Hepatocyte (in vitro differentiated cells): ENCODE measurements around the gene FAM83E. TPM values are rescaled to one million over a fixed set of nuclear protein-coding genes. Genes with fewer than 3 reads are reported as not detected.
A peak's percentile ranks its signal among the peaks of the same experiment; 100 is the strongest.
"Not testable (repeated sequence)": the region's sequence is repeated elsewhere in the genome, so short reads cannot be mapped to it uniquely, and the experiment has no call there.

Source experiments
- DNase-seq: peaks from one replicate; pipeline ENCODE4 v3.0.0-alpha.2; 2016; ENCODE audit warnings: low spot score
- H2AFZ ChIP-seq: fragments of 200-600 bp; sonication (generic); 2 replicates; pipeline ENCODE4 v1.6.0; 2016; ENCODE audit warnings: antibody characterized with exemption, mild to moderate bottlenecking
- H3K27ac ChIP-seq: fragments of 200-600 bp; sonication (generic); 2 replicates; pipeline ENCODE4 v1.5.1; 2016; ENCODE audit warnings: mild to moderate bottlenecking
- H3K27me3 ChIP-seq: fragments of 200-600 bp; sonication (generic); 2 replicates; pipeline ENCODE4 v1.6.1; 2016
- H3K36me3 ChIP-seq: fragments of 200-600 bp; sonication (generic); replicated peaks from 2 replicates; pipeline ENCODE4 v1.5.1; 2016; ENCODE audit warnings: low read depth; ENCODE audit not compliant: insufficient read depth
- H3K4me1 ChIP-seq: fragments of 200-600 bp; sonication (generic); 2 replicates; pipeline ENCODE4 v1.5.1; 2016; ENCODE audit warnings: mild to moderate bottlenecking, moderate library complexity; ENCODE audit not compliant: insufficient read depth
- H3K4me2 ChIP-seq: fragments of 200-600 bp; sonication (generic); 2 replicates; pipeline ENCODE4 v1.6.0; 2016
- H3K4me3 ChIP-seq: fragments of 200-600 bp; sonication (generic); 2 replicates; pipeline ENCODE4 v1.5.1; 2016; ENCODE audit warnings: mild to moderate bottlenecking
- H3K79me2 ChIP-seq: fragments of 200-600 bp; sonication (generic); 2 replicates; pipeline ENCODE4 v1.6.0; 2017; ENCODE audit warnings: mild to moderate bottlenecking
- H3K9me2 ChIP-seq: fragments of 200-600 bp; sonication (generic); replicated peaks from 2 replicates; pipeline ENCODE4 v1.6.0; 2017; ENCODE audit warnings: mild to moderate bottlenecking; ENCODE audit not compliant: insufficient read depth
- H3K9me3 ChIP-seq: fragments of 200-600 bp; sonication (generic); 2 replicates; pipeline ENCODE4 v1.5.1; 2016; ENCODE audit warnings: low read depth, mild to moderate bottlenecking
- H4K20me1 ChIP-seq: fragments of 200-600 bp; sonication (generic); 2 replicates; pipeline ENCODE4 v1.6.0; 2016; ENCODE audit warnings: mild to moderate bottlenecking; ENCODE audit not compliant: insufficient read depth, poor library complexity, severe bottlenecking
- EZH2 ChIP-seq: fragments of 200-600 bp; sonication (generic); IDR thresholded peaks from 2 replicates; pipeline ENCODE4 v1.6.1; 2016; ENCODE audit warnings: antibody characterized with exemption, mild to moderate bottlenecking, borderline replicate concordance
- EZH2phosphoT487 ChIP-seq: fragments of 200-600 bp; sonication (generic); IDR thresholded peaks from one replicate; pipeline ENCODE4 v1.6.1; 2018; ENCODE audit warnings: antibody characterized with exemption, mild to moderate bottlenecking, low read depth, moderate library complexity; ENCODE audit not compliant: unreplicated experiment, severe bottlenecking
- WGBS: methylation state at CpG from one replicate; pipeline ENCODE4 v1.1.6; 2016; ENCODE audit warnings: low lambda C conversion rate; ENCODE audit errors: missing lambda C conversion rate; 5-methylcytosine and 5-hydroxymethylcytosine counted together
- polyA plus RNA-seq: library from polyadenylated mRNA; unstranded; fragments of >200 nt; fragmentation: Nextera tagmentation; extraction: Ambion mirVana; gene quantifications from 2 replicates; pipeline ENCODE4 v1.2.1, GENCODE V29; 2016
- total RNA-seq: library from RNA; depleted of rRNA; stranded (reverse); fragments of >200 nt; gene quantifications from 2 replicates; pipeline ENCODE4 v1.2.3, GENCODE V29; 2014
- TF ChIP-seq, protein P1 (sequence below): fragments of 200-600 bp; sonication (generic); IDR thresholded peaks from 2 replicates; pipeline ENCODE4 v1.5.1; 2016; ENCODE audit warnings: antibody characterized with exemption, mild to moderate bottlenecking; ENCODE audit not compliant: poor library complexity

Gene FAM83E
- total and polyA plus RNA-seq, 2 experiments from 2014 or later, result 12.4 to 22.2 TPM

DNA sequence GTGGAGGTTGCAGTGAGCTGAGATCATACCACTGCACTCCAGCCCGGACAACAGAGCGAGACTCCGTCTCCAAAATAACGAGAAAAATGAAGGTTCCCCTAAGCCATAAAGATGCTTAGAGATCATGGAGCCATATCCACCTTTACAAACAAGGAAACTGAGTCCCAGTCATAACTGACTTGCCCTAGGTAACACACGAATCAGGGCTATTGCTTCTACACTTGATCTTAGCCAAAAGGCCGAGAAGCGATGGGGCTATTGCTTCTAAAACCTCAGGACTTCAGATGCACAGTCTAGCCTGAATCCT lies 19.1 kb upstream of the FAM83E start:
- no peak overlapping the region for H2AFZ ChIP-seq

DNA sequence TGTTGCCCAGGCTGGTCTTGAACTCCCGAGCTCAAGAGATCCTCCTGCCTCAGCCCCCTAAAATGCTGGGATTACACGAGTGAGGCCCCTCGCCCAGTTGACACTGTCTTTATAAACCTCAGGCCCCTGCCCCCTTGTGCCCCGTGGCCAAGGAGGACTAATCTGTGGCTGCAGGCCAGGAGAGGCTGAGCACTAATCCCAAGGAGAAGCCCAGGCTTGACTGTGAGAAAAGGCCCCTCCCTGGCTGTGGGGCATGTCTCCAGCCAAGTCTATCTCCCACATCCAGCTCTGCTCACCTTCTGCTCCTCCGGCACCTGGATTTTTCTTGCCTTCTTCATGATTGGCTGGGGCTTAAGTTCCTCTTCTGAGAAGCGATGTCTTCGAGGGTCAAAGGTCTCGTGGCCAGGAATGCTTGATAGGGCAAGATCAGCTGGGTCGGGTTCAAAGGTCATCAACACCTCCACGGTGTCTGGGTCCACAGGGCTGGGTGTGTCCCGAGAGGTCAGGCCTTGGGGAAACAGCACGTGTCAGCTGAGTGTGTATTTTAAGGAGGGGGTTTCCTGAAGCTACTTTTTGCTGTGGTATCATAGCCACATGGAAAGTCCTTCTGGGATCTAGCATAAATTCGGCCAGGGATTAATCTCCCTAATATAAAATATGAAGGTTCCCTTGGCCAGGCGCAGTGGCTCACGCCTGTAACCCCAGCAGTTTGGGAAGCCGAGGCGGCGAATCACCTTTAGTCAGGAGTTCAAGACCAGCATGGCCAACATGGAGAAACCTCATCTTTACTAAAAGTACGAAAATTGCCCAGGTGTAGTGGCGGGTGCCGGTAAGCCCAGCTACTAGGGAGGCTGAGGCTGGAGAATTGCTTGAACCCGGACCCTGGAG lies 18.5 kb upstream of the FAM83E start:
- H3K27ac ChIP-seq, result peak overlapping the region; percentile 44
- no peak overlapping the region for H3K4me3 ChIP-seq
- H3K4me1 ChIP-seq, result peaks cover 37% of the 10 kb centered on the region
- no peaks in the 10 kb centered on the region for H3K9me3 ChIP-seq
- peak; percentile 54 for DNase-seq
- H3K4me2 ChIP-seq, result peak overlapping the region; percentile 64
- H3K36me3 ChIP-seq, result no peaks in the 10 kb centered on the region
- TF ChIP-seq, protein P1, sequence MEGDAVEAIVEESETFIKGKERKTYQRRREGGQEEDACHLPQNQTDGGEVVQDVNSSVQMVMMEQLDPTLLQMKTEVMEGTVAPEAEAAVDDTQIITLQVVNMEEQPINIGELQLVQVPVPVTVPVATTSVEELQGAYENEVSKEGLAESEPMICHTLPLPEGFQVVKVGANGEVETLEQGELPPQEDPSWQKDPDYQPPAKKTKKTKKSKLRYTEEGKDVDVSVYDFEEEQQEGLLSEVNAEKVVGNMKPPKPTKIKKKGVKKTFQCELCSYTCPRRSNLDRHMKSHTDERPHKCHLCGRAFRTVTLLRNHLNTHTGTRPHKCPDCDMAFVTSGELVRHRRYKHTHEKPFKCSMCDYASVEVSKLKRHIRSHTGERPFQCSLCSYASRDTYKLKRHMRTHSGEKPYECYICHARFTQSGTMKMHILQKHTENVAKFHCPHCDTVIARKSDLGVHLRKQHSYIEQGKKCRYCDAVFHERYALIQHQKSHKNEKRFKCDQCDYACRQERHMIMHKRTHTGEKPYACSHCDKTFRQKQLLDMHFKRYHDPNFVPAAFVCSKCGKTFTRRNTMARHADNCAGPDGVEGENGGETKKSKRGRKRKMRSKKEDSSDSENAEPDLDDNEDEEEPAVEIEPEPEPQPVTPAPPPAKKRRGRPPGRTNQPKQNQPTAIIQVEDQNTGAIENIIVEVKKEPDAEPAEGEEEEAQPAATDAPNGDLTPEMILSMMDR, result no peak
- TF ChIP-seq EZH2, result no peak
- TF ChIP-seq EZH2phosphoT487, result no peak
- 81% methylated on average over 21 of the region's 22 CpGs for WGBS
- no peak overlapping the region for H2AFZ ChIP-seq
- no peaks in the 10 kb centered on the region for H3K9me2 ChIP-seq
- H3K27me3 ChIP-seq, result no peaks in the 10 kb centered on the region
- no peaks in the 10 kb centered on the region for H4K20me1 ChIP-seq
- peaks cover 5% of the 10 kb centered on the region for H3K79me2 ChIP-seq

More for the DNA sequence above, 19.1 kb upstream of the FAM83E start:
- H3K27me3 ChIP-seq, result no peaks in the 10 kb centered on the region
- no peaks in the 10 kb centered on the region for H3K9me2 ChIP-seq
- peaks cover 5% of the 10 kb centered on the region for H3K79me2 ChIP-seq
- 82% methylated on average over 7 of the region's 7 CpGs for WGBS
- DNase-seq, result no peak
- H3K4me2 ChIP-seq, result peak overlapping the region; percentile 64
- no peak overlapping the region for H3K4me3 ChIP-seq
- TF ChIP-seq, protein P1, result no peak
- no peak for TF ChIP-seq EZH2phosphoT487
- no peak for TF ChIP-seq EZH2
- H3K27ac ChIP-seq, result no peak overlapping the region
- peaks cover 37% of the 10 kb centered on the region for H3K4me1 ChIP-seq
- no peaks in the 10 kb centered on the region for H3K36me3 ChIP-seq
- no peaks in the 10 kb centered on the region for H3K9me3 ChIP-seq
- no peaks in the 10 kb centered on the region for H4K20me1 ChIP-seq

DNA sequence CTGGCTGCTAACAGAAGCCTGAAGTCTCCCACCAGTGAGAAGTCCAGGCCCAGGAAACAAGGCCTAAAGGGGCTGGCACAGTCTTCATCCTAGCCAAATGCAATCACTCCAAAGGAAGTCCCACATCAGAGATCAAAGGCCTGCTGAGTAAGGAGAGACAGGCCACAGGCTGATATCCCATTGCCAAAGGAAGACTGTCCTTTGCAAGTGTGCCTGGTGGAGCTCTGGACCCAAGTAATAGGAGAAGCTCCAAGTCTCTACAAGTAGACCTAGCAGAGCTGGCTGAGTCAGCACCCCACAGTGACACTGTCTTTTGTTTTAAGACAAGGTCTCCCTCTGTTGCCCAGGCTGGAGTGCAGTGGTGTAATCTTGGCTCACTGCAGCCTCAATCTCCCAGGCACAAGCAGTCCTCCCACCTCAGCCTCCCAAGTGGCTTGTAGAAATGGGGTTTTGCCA lies 17.8 kb upstream of the FAM83E start:
- Histone ChIP-seq H3K9me2 (no peaks in the 10 kb centered on the region), H2AFZ (no peak overlapping the region), H3K79me2 (peaks cover 5% of the 10 kb centered on the region), H3K27me3 (no peaks in the 10 kb centered on the region), H3K36me3 (no peaks in the 10 kb centered on the region), H4K20me1 (no peaks in the 10 kb centered on the region), H3K4me3 (no peak overlapping the region), H3K4me2 (no peak overlapping the region), H3K4me1 (peaks cover 38% of the 10 kb centered on the region), H3K9me3 (no peaks in the 10 kb centered on the region), H3K27ac (peak overlapping the region; percentile 44)
- TF ChIP-seq EZH2phosphoT487 (no peak), EZH2 (no peak)
- TF ChIP-seq, protein P1, result no peak
- DNase-seq, result peak; percentile 16

DNA sequence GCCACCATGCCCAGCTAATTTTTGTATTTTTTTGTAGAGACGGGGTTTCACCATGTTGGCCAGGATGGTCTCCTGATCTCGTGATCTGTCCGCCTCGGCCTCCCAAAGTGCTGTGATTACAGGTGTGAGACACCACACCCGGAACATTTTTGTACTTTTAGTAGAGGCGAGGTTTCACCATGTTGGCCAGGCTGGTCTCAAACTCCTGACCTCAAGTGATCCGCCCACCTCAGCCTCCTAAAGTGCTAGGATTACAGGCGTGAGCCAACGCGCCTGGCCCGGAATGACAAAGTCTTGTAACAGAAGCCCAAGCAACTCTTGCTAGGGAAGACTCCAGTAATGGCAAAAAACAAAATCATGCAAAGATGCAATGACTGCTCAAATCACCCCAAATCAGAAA lies 17.4 kb upstream of the FAM83E start:
- not testable (repeated sequence) for H3K9me3 ChIP-seq, H3K79me2 ChIP-seq, H2AFZ ChIP-seq, H3K9me2 ChIP-seq, DNase-seq, H3K27ac ChIP-seq, H3K36me3 ChIP-seq, H3K4me2 ChIP-seq, H3K4me3 ChIP-seq, H4K20me1 ChIP-seq, H3K27me3 ChIP-seq
- WGBS, result 94% methylated on average over 11 of the region's 11 CpGs
- H3K4me1 ChIP-seq, result peaks cover 42% of the 10 kb centered on the region
